Vagina (tissue), 2 donors: ENCODE results near the gene DLST. TPM values are rescaled to one million over a fixed set of nuclear protein-coding genes. Genes with fewer than 3 reads are reported as not detected.

Experiments used
- DNase-seq, 2 donors: peaks; one replicate each; pipeline ENCODE4 v3.0.0-alpha.2; 2017; ENCODE audit errors: extremely low spot score in 2 of 2
- H3K27ac ChIP-seq: fragments of 200-600 bp; sonication (generic); one replicate; pipeline ENCODE4 v1.5.1; 2019
- H3K27me3 ChIP-seq: fragments of 200-600 bp; sonication (generic); one replicate; pipeline ENCODE4 v1.5.1; 2019
- H3K36me3 ChIP-seq, 2 donors: fragments of 200-600 bp; sonication (generic); one replicate each; pipeline ENCODE4 v1.5.1; 2017 to 2019
- H3K4me1 ChIP-seq: fragments of 200-600 bp; sonication (generic); one replicate; pipeline ENCODE4 v1.5.1; 2019
- H3K4me3 ChIP-seq, 2 donors: fragments of 200-600 bp; sonication (generic); 1 replicate in 1 of 2; 2 replicates in 1 of 2; pipeline ENCODE4 v1.5.1; 2016 to 2019
- H3K9me3 ChIP-seq: fragments of 200-600 bp; sonication (generic); one replicate; pipeline ENCODE4 v1.5.1; 2019
- CTCF ChIP-seq, 3 experiments: fragments of 450-650 bp in 2 of 3; fragments of 200-600 bp in 1 of 3; sonication (generic) in 1 of 3; IDR thresholded peaks; one replicate each; pipeline ENCODE4 v1.5.1; 2017 to 2019; ENCODE audit warnings: antibody characterized with exemption in 3 of 3, mild to moderate bottlenecking in 2 of 3, moderate library complexity in 2 of 3
- POLR2A ChIP-seq, 2 donors: fragments of 450-650 bp; IDR thresholded peaks; one replicate each; pipeline ENCODE4 v1.6.1; 2017; ENCODE audit warnings: antibody characterized with exemption in 2 of 2, mild to moderate bottlenecking in 2 of 2, moderate library complexity in 2 of 2
- POLR2AphosphoS5 ChIP-seq, 2 donors: sonication (generic); formaldehyde crosslinking; IDR thresholded peaks; one replicate each; pipeline ENCODE4 v1.9.0; 2017; ENCODE audit warnings: antibody characterized with exemption in 2 of 2, mild to moderate bottlenecking in 2 of 2, low read depth in 1 of 2; ENCODE audit not compliant: insufficient read depth in 1 of 2
- intact Hi-C: fragments of 100-400 bp; cut with DNase I; formaldehyde crosslinking; loops from one replicate; pipeline ENCODE4 v1.15.1; 2023
- total RNA-seq: library from RNA; depleted of rRNA; stranded (reverse); fragments of >200 nt; gene quantifications from one replicate; pipeline ENCODE4 v1.2.3, GENCODE V29; 2016

Gene DLST
- total RNA-seq, 1 donor from 2014 or later = 109 TPM

GRCh38 chr14:74936151-74936550, 54.4 kb downstream of the DLST start:
- peaks cover 32% of the 10 kb centered on the region for H3K4me1 ChIP-seq
- H3K27ac ChIP-seq = no peak overlapping the region
- no peaks in the 10 kb centered on the region for H3K27me3 ChIP-seq
- H3K36me3 ChIP-seq = no peaks in the 10 kb centered on the region
- no peak for TF ChIP-seq POLR2A (IDR thresholded peaks at IDR 0.05)
- TF ChIP-seq CTCF (IDR thresholded peaks at IDR 0.05) = no peak
- no peak for TF ChIP-seq POLR2AphosphoS5 (IDR thresholded peaks at IDR 0.05; ENCODE audit: insufficient read depth in 1 of 2, low read depth in 1 of 2)
- H3K9me3 ChIP-seq = no peaks in the 10 kb centered on the region
- DNase-seq = no peak
- H3K4me3 ChIP-seq = no peak overlapping the region
- intact Hi-C loops = no loop called here

GRCh38 chr14:74936731-74937130, 55.0 kb downstream of the DLST start:
- DNase-seq = no peak
- Histone ChIP-seq H3K4me1 (peaks cover 37% of the 10 kb centered on the region), H3K27me3 (no peaks in the 10 kb centered on the region), H3K36me3 (no peaks in the 10 kb centered on the region), H3K9me3 (no peaks in the 10 kb centered on the region), H3K27ac (no peak overlapping the region), H3K4me3 (no peak overlapping the region)
- TF ChIP-seq CTCF (IDR thresholded peaks at IDR 0.05) (no peak), POLR2A (IDR thresholded peaks at IDR 0.05) (no peak), POLR2AphosphoS5 (IDR thresholded peaks at IDR 0.05; ENCODE audit: insufficient read depth in 1 of 2, low read depth in 1 of 2) (no peak)
- intact Hi-C loops = no loop called here

GRCh38 chr14:74937171-74937570, 55.5 kb downstream of the DLST start:
- TF ChIP-seq POLR2A (IDR thresholded peaks at IDR 0.05) = no peak
- TF ChIP-seq CTCF (IDR thresholded peaks at IDR 0.05) = no peak
- no peak for TF ChIP-seq POLR2AphosphoS5 (IDR thresholded peaks at IDR 0.05; ENCODE audit: insufficient read depth in 1 of 2, low read depth in 1 of 2)
- H3K36me3 ChIP-seq = no peaks in the 10 kb centered on the region

GRCh38 chr14:74938531-74939495, 57.1 kb downstream of the DLST start:
- DNase-seq = no peak
- TF ChIP-seq CTCF (IDR thresholded peaks at IDR 0.05) (no peak), POLR2A (IDR thresholded peaks at IDR 0.05) (no peak), POLR2AphosphoS5 (IDR thresholded peaks at IDR 0.05; ENCODE audit: insufficient read depth in 1 of 2, low read depth in 1 of 2) (no peak)
- no peaks in the 10 kb centered on the region for H3K27me3 ChIP-seq
- H3K4me3 ChIP-seq = no peak overlapping the region
- H3K27ac ChIP-seq = peak overlapping the region; percentile 77
- H3K4me1 ChIP-seq = peaks cover 45% of the 10 kb centered on the region
- no peaks in the 10 kb centered on the region for H3K9me3 ChIP-seq
- intact Hi-C loops = no loop called here
- no peaks in the 10 kb centered on the region for H3K36me3 ChIP-seq

More at GRCh38 chr14:74937171-74937570, 55.5 kb downstream of the DLST start:
- Histone ChIP-seq H3K9me3 (no peaks in the 10 kb centered on the region), H3K27ac (no peak overlapping the region), H3K4me3 (no peak overlapping the region), H3K27me3 (no peaks in the 10 kb centered on the region), H3K4me1 (peaks cover 42% of the 10 kb centered on the region)
- DNase-seq = no peak
- intact Hi-C loops = no loop called here
